Embryonic facial prominence (tissue), 1 donor: ENCODE measurements around the gene ACD.
"Not testable (repeated sequence)": the region's sequence is repeated elsewhere in the genome, so short reads cannot be mapped to it uniquely, and the experiment has no call there.

Source experiments
- DNase-seq: peaks from one replicate; pipeline ENCODE4 v3.0.0-alpha.2; 2016; ENCODE audit errors: extremely low spot score

ACD gene

DNA sequence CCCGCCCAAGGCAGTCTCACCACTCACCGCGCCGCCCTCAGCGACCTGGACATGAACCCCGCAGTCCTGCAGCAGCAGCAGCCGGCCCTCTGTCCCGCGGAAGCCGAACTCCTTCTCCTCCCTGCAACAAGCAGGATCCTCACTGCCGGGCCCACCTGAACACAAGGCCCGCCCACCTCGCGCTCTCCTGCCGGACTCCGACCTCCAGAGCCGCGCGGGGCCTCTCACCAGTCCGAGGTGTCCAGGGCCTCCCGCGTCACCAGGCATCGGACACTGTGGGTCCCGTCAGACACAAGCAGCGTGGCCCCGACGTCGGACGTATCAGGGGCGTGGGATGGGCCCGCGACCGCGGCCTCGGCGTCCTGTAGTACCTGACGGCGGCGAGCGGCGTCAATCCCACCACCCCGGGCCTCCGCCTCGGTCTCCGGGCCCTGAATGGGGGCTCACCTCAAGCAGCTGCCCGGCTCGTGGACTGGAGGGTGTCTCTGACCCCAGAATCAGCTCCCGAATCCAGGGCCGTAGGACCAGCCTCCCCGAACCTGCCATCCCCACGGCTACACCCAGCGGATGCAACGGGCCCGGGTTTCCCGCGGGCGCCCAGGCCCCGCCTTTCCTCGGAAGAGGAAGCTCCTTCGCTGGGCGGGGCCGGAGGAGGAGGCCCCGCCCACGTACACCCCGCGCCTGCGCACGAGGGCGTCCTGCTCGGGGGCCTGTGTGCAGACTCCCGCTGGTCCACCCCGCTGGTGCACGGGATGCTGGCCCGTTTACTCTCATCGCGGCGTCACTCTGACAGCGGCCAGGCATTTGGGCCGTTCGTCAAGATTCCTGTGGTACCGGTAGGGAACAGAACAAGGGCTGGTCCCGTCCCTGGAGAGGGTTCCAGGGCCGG lies at the start of gene ACD:
TSS of gene ACD (minus strand) at position 586 of the 889 bp plus-strand sequence. CDS start at position 546, 40 bp downstream.
- peak; percentile 80 for DNase-seq

DNA sequence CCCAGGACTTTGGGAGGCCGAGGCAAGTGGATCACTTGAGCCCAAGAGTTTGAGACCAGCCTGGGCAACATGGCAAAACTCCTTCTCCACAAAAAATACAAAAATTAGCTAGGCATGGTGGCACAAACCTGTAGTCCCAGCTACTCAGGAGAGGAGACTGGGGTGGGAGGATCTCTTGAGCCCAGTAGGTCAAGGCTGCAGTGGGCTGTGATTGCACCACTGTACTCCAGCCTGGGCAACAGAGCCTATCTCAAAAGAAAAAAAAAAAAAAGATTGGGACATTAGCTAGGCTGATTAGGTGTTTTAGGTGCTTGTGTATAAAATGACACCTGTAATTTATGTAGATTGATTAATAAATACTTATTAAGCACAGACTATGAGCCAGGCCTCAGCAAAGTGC lies 49.0 kb upstream of the ACD start:
- no peak for DNase-seq

DNA sequence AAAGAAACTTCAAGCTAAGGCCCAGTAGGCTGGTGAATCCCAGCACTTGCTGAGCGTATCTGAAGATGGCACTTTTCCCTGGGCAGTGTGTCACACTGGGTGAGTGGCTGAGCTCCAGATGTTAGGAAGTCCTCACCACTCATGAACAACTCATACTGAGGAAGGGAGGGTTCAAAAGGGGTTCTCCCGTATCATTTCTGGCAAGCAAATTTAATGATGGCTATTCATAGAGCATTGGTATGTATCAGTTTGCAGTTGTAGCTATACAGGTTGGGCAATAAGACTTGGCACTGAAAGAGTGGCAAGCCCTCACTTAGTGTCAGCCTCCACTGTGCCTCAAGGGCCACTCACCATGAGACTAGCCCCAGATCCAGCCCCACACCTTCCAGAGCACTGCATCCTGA lies 48.3 kb upstream of the ACD start:
- no peak for DNase-seq

DNA sequence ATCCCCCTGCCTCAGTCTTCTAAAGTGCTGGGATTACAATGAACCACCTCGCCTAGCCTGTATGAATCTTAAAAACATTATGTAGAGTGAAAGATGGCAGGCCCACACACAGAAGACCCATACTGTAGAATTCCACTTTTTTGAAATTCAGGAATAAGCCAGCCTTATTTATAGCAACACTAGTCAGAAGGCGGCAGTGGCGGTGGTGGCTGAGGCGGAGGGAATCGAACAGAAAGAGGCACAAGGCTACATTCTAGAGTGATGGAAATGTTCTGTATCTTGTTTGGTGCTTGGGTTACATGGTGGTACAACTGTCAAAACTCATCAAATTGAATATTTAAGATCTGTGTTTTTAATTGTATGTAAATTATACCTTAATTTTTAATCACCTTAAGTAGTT lies 47.7 kb upstream of the ACD start:
- DNase-seq: no peak

DNA sequence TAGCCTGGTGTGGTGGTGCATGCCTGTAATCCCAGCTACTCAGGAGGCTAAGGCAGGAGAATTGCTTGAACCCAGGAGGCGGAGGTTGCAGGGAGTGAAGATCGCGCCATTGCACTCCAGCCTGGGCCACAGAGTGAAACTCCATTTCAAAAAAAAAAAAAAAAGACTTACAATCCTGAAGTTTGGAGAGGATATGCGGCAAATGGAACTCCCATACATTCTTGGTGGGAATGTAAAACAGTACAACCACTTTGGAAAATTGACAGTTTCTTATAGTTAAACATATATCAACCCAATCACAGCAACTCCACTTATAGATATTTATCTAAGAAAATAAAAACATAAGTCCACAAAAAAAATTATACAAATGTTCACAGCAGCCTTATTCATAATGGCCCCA lies 47.1 kb upstream of the ACD start:
- DNase-seq: no peak

DNA sequence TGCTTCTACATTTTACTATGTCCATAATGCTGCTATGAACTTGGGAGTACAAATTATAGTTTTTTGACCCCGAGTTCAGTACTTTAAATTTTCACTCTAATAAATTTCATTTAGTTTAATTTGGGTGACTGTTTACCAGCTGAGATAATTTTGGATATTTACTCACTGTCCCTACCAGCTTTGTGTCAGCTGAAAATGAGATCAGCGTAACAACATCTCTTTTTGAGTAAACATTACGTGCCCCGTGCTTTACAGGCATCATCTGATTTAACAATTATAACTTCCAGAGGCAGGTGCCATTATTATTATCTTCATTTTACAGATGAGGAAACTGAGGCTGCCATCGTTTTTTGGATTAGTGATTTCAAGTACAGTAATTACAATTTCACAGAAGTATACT lies 44.0 kb upstream of the ACD start:
- DNase-seq: no peak

DNA sequence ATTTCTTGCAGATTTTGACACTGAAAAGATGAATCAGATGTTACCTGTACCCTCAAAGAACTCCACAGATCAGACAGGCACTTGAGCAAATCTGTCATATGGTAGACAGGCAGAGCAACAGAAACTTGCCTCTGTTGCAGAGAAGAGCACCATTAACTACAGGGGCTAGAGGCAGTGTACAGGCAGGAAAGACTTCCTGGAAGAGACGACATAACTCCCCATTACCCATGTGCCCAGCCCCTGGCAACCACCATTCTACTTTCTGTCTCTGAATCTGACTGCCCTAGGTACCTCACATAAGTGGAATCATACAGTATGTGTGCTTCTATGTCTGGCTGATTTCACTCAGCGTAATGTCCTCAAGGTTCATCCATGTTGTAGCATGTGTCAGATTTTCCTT lies 43.6 kb upstream of the ACD start:
- no peak for DNase-seq

DNA sequence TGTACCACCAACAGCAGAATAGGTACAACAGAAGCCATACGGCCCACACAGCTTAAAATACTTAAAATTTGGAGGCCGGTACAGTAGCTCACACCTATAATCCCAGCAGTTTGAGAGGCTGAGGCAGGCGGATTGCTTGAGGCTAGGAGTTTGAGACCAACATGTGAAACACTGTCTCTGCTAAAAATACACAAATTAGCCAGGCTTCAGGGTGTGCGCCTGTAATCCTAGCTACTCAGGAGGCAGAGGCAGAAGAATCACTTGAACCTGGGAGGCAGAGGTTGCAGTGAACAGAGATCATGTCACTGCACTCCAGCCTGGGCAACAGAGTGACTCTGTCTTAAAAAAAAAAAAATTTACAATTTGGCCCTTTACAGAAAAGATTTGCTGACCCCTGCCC lies 42.1 kb upstream of the ACD start:
- no peak for DNase-seq

DNA sequence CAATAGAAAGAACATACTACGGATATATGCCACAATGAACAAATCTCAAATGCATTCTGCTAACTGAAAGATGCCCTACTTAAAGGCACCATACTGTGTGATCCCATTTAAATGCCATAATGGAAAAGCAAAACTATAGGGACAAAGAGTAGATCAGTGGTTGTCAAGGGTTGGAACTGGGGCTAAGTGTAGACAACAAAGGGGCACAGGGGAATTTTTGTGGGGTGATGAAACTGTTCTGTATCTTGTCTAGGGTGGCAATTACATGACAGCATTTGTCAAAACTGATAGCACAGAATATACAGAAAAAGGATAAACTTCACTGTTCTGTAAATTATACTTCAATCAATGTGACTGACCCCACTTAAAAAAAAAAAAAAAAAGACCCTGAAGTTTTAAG lies 41.4 kb upstream of the ACD start:
- DNase-seq: no peak

DNA sequence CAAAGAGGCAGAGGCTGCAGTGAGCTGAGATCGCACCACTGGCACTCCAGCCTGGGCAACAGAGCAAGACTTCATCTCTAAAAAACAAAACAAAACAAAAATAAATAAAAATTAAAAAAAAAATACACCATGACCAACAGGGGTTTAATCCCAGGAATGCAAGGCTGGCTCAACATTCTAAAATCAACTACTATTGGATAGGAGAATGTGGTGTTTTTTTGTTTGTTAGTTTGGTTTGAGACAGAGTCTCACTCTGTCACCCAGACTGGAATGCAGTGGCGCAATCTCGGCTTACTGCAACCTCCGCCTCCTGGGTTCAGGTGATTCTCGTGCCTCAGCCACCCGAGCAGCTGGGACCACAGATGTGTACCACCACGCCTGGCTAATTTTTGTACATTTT lies 39.2 kb upstream of the ACD start:
- DNase-seq: no peak

DNA sequence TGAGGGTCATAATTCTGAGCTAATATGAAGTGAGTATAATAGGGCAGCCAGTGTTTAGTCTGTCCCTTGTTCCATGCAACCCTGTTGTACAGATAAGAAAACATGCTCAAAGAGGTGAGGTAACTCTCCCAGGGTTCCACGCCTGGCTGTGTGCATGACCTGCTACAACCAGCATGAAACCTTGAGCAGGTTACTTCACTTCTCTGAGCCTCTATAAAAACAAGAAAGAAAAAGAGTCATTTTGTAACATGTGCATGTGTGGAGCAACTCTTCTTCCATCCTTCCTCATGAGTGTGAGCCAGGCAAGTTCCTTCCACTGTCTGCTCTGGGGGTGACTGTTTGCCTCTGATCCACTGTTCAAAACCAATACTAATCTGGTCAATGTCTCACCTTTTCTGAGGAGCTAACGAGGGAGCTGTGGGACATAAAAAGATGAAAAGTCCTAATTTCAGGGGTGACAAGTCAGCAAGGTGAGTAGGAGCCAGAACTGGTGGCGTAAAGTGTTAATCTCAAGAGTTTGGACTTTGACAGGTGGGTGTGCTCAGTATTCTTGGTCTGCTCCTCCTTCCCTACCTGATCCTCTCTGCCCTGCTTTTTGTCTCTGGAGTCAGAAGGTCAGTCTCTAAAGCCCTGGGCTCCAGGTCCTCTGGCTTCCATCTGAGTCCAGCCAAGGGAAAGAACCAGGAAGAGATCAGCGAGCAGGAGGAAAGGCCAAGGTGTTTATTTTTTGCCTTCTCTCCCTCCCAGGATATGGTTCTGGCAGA lies 37.5 kb upstream of the ACD start:
- DNase-seq: no peak

DNA sequence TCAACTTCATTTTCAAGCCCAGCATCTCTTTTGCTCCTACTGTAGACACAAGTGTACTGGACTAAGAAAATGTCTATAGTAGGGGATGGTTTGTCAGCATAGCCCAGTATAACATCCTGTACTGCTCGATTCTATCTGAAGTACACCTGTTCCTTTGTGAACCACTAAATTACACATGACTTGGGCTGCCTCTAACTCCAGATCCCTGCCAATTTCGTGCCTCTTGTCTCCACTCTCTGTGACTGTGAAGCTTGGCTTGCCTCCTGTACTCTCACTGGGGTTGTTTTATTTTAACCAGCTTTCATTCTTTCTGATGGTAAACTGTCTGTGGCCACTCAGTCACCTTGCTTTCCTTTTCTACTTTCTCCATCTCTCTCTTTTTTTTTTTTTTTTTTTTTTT lies 34.6 kb upstream of the ACD start:
- no peak for DNase-seq

DNA sequence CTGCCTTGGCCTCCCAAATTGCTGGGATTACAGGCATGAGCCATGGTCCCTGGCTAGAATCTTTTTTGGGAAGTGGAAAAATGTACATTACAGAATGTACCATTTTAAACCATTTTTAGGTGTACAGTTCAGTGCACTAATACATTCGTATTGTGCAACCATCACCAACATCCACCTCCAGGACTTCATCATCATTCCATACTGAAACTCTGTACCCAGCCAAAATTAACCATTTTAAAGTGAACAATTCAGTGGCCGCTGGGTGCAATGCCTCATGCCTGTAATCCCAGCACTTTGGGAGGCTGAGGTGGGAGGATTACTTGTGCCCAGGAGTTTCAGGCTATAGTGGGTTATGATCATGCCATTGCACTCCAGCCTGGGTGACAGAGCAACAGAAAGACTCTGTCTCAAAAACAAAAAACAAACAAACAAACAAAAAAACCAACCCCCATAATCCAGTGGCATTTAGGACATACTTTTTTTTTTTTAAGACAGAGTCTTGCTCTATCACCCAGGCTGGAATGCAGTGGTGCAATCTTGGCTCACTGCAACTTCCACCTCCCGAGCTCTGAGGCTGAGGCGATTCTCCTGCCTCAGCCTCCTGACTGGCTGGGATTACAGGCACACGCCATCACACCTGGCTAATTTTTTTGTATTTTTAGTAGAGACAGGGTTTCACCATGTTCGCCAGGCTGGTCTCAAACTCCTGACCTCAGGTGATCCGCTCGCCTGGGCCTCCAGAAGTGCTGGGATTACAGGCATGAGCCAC lies 33.6 kb upstream of the ACD start:
- DNase-seq: not testable (repeated sequence)

DNA sequence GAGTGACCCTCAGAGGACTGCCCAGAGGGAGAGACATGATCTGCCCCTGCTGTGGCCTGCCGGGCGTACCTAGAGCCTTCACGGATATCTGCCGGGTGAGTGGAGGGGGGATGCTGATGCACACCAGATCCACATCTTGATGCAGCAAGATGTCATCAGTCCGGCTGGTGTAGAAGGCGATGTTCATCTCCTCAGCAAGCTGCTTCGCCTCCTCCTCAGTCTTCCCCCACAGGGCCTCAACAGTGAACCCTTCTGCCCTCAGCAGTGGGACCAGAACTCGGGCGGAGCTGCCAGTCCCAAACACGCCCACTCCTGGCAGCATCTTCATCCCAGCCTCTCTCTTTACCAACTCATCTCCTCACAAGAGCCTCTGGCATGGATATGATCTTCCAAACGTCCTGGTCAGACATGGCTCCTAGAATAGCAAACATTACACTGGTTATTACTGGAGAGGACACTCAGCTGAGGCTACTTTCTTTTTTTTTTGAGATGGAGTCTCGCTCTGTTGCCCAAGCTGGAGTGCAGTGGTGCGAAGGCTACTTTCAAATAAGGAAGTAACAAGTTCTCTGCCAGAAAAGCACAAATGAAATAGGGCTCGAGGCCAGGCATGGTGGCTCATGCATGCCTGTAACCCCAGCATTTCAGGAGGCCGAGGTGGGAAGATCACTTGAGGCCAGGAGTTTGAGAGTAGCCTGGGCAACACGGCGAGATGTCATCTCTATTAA lies 25.5 kb upstream of the ACD start:
- no peak for DNase-seq

DNA sequence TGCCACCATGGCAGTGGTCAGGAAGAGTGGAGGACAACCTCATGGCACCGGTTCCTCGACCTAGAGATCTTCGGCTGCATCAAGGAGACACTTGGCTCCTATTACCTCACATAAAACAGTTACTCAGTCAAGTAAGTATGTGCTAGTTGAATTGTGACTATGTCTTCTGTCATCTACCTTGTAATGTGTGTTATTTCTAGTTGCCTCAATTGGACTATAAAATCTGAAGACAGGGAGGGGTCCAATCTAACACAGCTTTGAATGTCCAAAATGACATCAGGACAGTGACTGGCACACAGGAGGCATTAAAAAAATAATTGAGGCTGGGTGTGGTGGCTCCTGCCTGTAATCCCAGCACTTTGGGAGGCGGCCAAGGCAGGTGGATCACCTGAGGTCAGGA lies 23.7 kb upstream of the ACD start:
- DNase-seq: no peak

DNA sequence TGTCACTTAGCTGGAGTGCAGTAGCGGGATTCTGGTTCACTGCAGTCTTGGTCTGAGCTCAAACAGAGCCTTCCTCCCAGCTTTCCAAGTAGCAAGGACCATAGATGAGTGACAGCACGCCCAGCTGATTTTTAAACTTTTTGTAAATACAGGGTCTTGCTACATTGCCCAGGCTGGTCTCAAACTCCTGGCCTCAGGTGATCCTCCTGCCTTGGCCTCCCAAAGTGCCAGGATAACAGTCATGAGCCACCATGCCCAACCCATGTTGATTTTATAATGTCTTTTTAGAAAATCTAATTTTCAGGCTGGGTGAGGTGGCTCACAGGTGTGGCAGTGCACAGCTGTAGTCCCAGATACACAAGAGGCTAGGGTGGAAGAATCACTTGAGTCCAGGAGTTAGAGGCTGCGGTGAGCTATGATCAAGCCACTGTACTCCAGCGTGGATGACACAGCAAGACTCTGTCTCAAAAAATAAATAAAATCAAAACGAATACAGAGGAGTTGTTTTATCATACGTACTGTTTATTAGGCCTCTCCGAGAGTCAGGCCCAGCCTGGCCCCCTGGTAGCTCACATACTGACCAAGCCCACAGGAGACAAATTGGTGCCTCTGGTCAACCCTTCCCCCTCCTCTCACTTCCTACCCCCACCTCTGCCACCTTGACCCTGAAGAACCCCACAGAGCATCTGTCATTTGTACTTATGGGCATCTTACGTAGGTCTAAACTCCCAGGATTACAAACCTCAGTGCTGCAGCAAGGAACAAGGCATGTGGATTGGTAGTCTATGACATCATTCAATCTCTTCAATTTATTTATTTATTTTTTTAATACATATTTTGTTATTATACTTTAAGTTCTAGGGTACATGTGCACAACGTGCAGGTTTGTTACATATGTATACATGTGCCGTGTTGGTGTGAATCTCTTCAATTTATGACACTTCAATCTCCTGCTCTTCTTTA lies 20.2 kb upstream of the ACD start:
- no peak for DNase-seq

DNA sequence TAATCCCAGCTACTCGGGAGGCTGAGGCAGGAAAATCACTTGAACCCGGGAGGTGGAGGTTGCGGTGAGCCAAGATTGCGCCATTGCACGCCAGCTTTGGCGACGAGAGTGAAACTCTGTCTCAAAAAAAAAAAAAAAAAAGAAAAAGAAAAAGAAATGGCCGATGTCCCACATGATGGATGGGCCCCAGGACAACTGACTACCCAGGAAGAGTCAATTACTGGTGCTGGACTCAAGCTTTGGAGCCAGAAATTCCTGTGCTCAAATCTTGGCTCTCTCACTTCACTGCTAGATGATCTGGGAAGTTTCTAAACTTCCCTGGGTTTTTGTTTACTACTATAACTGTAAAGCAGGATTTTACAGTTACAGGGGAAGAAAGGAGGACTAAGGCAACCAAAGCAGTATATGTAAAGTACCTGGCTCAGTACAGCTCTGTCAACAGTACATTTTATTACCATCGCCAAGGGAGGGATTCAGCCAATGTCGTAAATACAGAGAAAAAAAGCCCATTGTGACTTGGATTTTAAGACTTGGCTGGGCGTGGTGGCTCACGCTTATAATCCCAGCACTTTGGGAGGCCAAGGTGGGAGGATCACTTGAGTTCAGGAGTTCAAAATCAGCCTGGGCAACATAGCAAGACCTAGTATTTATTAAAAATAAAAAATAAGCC lies 18.4 kb upstream of the ACD start:
- no peak for DNase-seq

DNA sequence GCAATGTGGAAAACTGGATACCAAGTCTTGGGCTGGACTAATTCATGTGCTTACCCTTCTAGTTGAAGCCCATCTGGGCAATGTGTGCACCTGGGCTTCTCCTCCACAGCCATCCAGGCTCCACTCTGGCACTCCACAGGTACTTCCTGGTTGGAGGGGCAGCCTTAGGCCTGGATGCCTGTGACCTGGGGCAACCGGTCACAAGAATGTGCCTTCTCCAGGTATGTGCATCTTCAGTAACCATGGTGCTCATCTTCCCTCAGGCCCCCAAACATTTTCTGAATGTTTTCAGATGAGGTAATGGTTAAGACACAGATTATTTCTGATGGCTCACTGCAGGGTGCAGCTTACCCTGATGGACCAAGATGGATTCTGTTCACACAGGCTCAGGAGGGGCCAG lies 17.7 kb upstream of the ACD start:
- no peak for DNase-seq

DNA sequence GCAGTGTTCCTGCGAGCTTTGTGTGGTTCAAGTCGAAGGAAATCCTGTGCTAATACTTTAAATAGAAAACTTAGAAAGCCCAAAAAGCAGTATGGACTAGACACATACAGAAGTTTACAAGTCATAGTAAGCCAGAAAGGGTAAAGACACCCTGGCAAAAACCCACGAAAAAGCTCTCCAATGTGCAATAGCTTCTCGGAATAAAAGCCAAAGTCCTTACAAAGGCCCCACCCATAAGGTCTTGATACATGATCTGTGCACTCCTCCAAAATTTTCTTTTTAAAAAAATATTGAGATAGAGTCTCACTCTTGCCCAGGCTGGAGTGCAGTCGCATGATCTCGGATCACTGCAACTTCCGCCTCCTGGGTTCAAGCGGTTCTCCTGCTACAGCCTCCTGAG lies 16.9 kb upstream of the ACD start:
- DNase-seq: no peak

DNA sequence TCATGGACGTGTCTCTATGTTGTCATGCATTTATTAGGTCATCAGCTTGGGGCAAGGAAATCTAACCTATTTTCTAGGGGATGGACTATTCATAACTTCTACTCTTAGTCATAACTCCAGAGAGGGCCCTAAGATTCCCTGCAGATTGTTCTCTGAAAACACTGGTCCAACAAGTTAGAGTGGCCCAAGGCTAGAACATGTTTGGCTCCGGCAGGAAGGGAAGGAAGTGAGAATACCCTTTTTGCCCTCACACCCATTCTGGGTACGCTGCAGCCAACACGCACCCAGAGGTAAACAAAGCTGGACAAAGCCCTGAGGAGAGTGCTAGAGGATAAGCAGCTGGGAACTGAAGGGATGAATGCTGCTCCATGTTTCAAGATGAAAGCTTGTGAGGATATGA lies 16.5 kb upstream of the ACD start:
- no peak for DNase-seq
